H1 (cell line): ENCODE measurements around the gene GXYLT2. TPM values are rescaled to one million over a fixed set of nuclear protein-coding genes. Genes with fewer than 3 reads are reported as not detected.

Experiments used
- RXRA ChIP-seq: IDR thresholded peaks from 2 replicates; pipeline ENCODE4 v1.6.1; 2011; ENCODE audit warnings: low read depth, mild to moderate bottlenecking, low read length, moderate library complexity; ENCODE audit not compliant: insufficient read depth
- USF2 ChIP-seq: IDR thresholded peaks from 2 replicates; pipeline ENCODE4 v1.6.1; 2011; ENCODE audit warnings: low read length, improper control_type of control experiment
- polyA plus RNA-seq, 7 experiments: library from polyadenylated mRNA; depleted of rRNA in 3 of 7; stranded (reverse) in 5 of 7; unstranded in 2 of 7; fragments of >200 nt in 5 of 7; fragments of 200-250 nt in 2 of 7; gene quantifications; 1 replicate in 5 of 7; 2 replicates in 1 of 7; 4 replicates in 1 of 7; pipeline versions ENCODE4 v1.2.1 to v1.2.3, GENCODE V29; 2011 to 2013; ENCODE audit warnings: missing spikeins in 2 of 7, mixed read lengths in 2 of 7
- total RNA-seq: library from RNA; stranded (reverse); fragmentation: NEBNext Ultra II Directional; extraction: Animal tissue kit (Norgen Biotek cat#: 25700); gene quantifications from 2 replicates; pipeline ENCODE4 v1.2.1, GENCODE V29; 2021

The GXYLT2 gene
- total and polyA plus RNA-seq, 2 of the 8 experiments (the other 6 are each of a cell fraction or from before 2014, with no cell fraction given): 1.8 to 5.6 TPM

- TF ChIP-seq USF2 (no peak), RXRA (no peak)
Measured at GRCh38 chr3:72938471-72939265, 50.8 kb downstream of the GXYLT2 start (continued).
